WERI-Rb-1 (cell line): Measurements from ENCODE around the gene IZUMO4.

Source experiments
- DNase-seq: peaks from one replicate; pipeline ENCODE4 v3.0.0-alpha.2; 2020
- H3K27ac ChIP-seq: fragments of 250-450 bp; sonication (Bioruptor Pico); 2 replicates; pipeline ENCODE4 v1.5.1; 2020; ENCODE audit warnings: mild to moderate bottlenecking, moderate library complexity
- H3K27me3 ChIP-seq: fragments of 250-450 bp; sonication (Bioruptor Pico); 2 replicates; pipeline ENCODE4 v1.5.1; 2021; ENCODE audit warnings: mild to moderate bottlenecking, low read depth, moderate library complexity; ENCODE audit not compliant: insufficient read depth, severe bottlenecking
- H3K36me3 ChIP-seq: fragments of 250-450 bp; sonication (Bioruptor Pico); 2 replicates; pipeline ENCODE4 v1.5.1; 2020; ENCODE audit warnings: mild to moderate bottlenecking, moderate library complexity
- H3K4me3 ChIP-seq: 2 replicates; pipeline ENCODE4 v1.5.1; 2011; ENCODE audit warnings: low read depth, mild to moderate bottlenecking, control low read depth, low read length
- H3K9me3 ChIP-seq: fragments of 250-450 bp; sonication (Bioruptor Pico); 2 replicates; pipeline ENCODE4 v1.5.1; 2021; ENCODE audit warnings: mild to moderate bottlenecking, moderate library complexity; ENCODE audit not compliant: severe bottlenecking
- CTCF ChIP-seq: IDR thresholded peaks from 2 replicates; pipeline ENCODE4 v1.5.1; 2011; ENCODE audit warnings: low read depth, mild to moderate bottlenecking, control low read depth, inconsistent platforms, low read length

The IZUMO4 gene

GRCh38 chr19:2054763-2055162 lies 42.0 kb upstream of the IZUMO4 start:
- no peaks in the 10 kb centered on the region; the same call in 1 of the 2 replicates for H3K36me3 ChIP-seq
- H3K27ac ChIP-seq, result no peak overlapping the region
- no peaks in the 10 kb centered on the region for H3K9me3 ChIP-seq
- H3K4me3 ChIP-seq, result no peak overlapping the region
- DNase-seq, result no peak
- no peak for TF ChIP-seq CTCF
- no peaks in the 10 kb centered on the region for H3K27me3 ChIP-seq

- TF ChIP-seq CTCF, result no peak
- peak overlapping the region; percentile 20; the same call in 1 of the 2 replicates for H3K27ac ChIP-seq
- H3K9me3 ChIP-seq, result no peaks in the 10 kb centered on the region
- no peak for DNase-seq
- no peaks in the 10 kb centered on the region for H3K27me3 ChIP-seq
- no peak overlapping the region for H3K4me3 ChIP-seq
- H3K36me3 ChIP-seq, result no peaks in the 10 kb centered on the region
Observed at GRCh38 chr19:2055931-2056836, 40.5 kb upstream of the IZUMO4 start.

DNA sequence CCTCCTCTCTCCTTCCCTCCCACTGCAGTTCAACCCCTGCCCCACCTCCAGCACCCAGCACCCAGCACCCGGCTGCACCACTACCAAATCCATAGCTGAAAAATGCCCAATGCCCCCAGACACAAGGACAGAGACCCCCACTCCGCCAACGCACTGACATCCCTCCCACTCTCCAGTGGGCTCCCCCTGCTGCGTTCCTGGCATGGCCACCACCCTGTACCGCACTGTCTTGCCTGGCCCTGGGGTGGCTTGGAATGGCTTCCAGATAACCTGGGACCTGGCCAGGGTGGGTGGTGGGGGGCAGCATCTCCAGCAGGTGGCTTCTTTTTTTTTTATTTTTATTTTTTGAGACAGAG lies 39.9 kb upstream of the IZUMO4 start:
- H3K27ac ChIP-seq, result no peak overlapping the region
- DNase-seq, result no peak
- no peak for TF ChIP-seq CTCF

GRCh38 chr19:2057484-2058469 lies 38.9 kb upstream of the IZUMO4 start:
- DNase-seq, result no peak
- TF ChIP-seq CTCF, result no peak
- Histone ChIP-seq H3K27me3 (no peaks in the 10 kb centered on the region), H3K4me3 (no peak overlapping the region), H3K36me3 (no peaks in the 10 kb centered on the region), H3K9me3 (no peaks in the 10 kb centered on the region), H3K27ac (peak overlapping the region; percentile 55)

More for the DNA sequence above, 39.9 kb upstream of the IZUMO4 start:
- Histone ChIP-seq H3K4me3 (no peak overlapping the region), H3K36me3 (no peaks in the 10 kb centered on the region), H3K27me3 (no peaks in the 10 kb centered on the region), H3K9me3 (no peaks in the 10 kb centered on the region)

- H3K36me3 ChIP-seq, result no peaks in the 10 kb centered on the region
- peak overlapping the region; percentile 96 for H3K27ac ChIP-seq
- no peaks in the 10 kb centered on the region for H3K27me3 ChIP-seq
- no peak overlapping the region for H3K4me3 ChIP-seq
- H3K9me3 ChIP-seq, result no peaks in the 10 kb centered on the region
- no peak for DNase-seq
- TF ChIP-seq CTCF, result no peak
Observed at GRCh38 chr19:2058570-2059421, 37.9 kb upstream of the IZUMO4 start.
